K562 (cell line): ENCODE results near the gene IFT52. TPM values are rescaled to one million over a fixed set of nuclear protein-coding genes. Genes with fewer than 3 reads are reported as not detected.

Experiments
- ATAC-seq: fragments of 200-7000 bp; cut with Tn5 transposase; 3 replicates; pipeline ENCODE4 v1.9.1; 2020; ENCODE audit warnings: moderate library complexity
- BruUV-seq: library from RNA; stranded (reverse); fragments of 400-500 nt; replicated peaks from 2 replicates; lab custom pipeline; 2021; lab: Mats Ljungman, UMichigan
- CTCF ChIA-PET: fragments of 300-600 bp; formaldehyde crosslinking; extraction: SDS; loops from one replicate; lab custom pipeline; 2021; ENCODE audit warnings: low intra/inter-chr PET ratio; lab: Yijun Ruan, JAX
- POLR2A ChIA-PET: fragments of 300-600, 350-650 bp; sonication (Branson Sonifier 250); formaldehyde crosslinking; extraction: SDS; loops from one replicate; lab custom pipeline; 2021; ENCODE audit warnings: antibody characterized with exemption, inconsistent platforms; lab: Yijun Ruan, JAX
- DNase-seq, 4 experiments: peaks; one replicate each; pipeline versions ENCODE4 v3.0.0 to v3.0.0-alpha.2; 2011 to 2018; ENCODE audit warnings: low spot score in 3 of 4, mixed read lengths in 3 of 4; ENCODE audit errors: extremely low read depth in 1 of 4
- FAIRE-seq: peaks from 2 replicates; lab custom pipeline; 2011; peaks lifted over from hg19 to GRCh38; lab: Jason Lieb, UNC
- H2AFZ ChIP-seq: 2 replicates; pipeline ENCODE4 v1.6.0; 2011; ENCODE audit warnings: low read depth, low read length, control low read depth, inconsistent platforms
- H3K27ac ChIP-seq: fragments of 200-600 bp; 3 replicates; pipeline ENCODE4 v1.8.0; 2011; ENCODE audit warnings: low read depth, mild to moderate bottlenecking, control low read depth, inconsistent platforms, low read length, moderate library complexity, mixed read lengths; ENCODE audit errors: extremely low read depth
- H3K27me3 ChIP-seq, 2 experiments: fragments of 300-600 bp in 1 of 2; 2 replicates in 1 of 2; 3 replicates in 1 of 2; pipeline versions ENCODE4 v1.6.0 to v1.8.0; 2011; ENCODE audit warnings: inconsistent platforms in 2 of 2, low read length in 2 of 2, mild to moderate bottlenecking in 1 of 2, mixed read lengths in 1 of 2, moderate library complexity in 1 of 2; ENCODE audit not compliant: control insufficient read depth in 2 of 2, insufficient read depth in 2 of 2
- H3K36me3 ChIP-seq: fragments of 300-600 bp; 3 replicates; pipeline ENCODE4 v1.8.0; 2011; ENCODE audit warnings: mild to moderate bottlenecking, low read length, inconsistent platforms; ENCODE audit not compliant: control insufficient read depth, insufficient read depth
- H3K4me1 ChIP-seq, 2 experiments: fragments of 200-600 bp in 1 of 2; replicated peaks in 1 of 2; 2 replicates in 1 of 2; 3 replicates in 1 of 2; pipeline versions ENCODE4 v1.5.1 to v1.8.0; 2011; ENCODE audit warnings: inconsistent platforms in 2 of 2, low read length in 2 of 2, mild to moderate bottlenecking in 1 of 2, mixed read lengths in 1 of 2, moderate library complexity in 1 of 2; ENCODE audit not compliant: control insufficient read depth in 2 of 2, insufficient read depth in 2 of 2
- H3K4me2 ChIP-seq: 2 replicates; pipeline ENCODE4 v1.6.1; 2011; ENCODE audit warnings: low read length, control low read depth, inconsistent platforms, mixed read lengths; ENCODE audit not compliant: insufficient read depth
- H3K4me3 ChIP-seq: fragments of 200-600 bp; sonication (generic), shearing (Covaris generic); 2 replicates; pipeline ENCODE4 v1.5.1; 2016; ENCODE audit warnings: control low read depth, inconsistent platforms
- H3K79me2 ChIP-seq: fragments of 200-600 bp; 3 replicates; pipeline ENCODE4 v1.8.0; 2011; ENCODE audit warnings: low read length, inconsistent platforms; ENCODE audit not compliant: control insufficient read depth, insufficient read depth
- H3K9ac ChIP-seq, 2 experiments: 2 replicates each; pipeline versions ENCODE4 v1.6.0 to v1.6.1; 2011; ENCODE audit warnings: low read depth in 2 of 2, low read length in 2 of 2, control low read depth in 1 of 2, inconsistent platforms in 1 of 2, mild to moderate bottlenecking in 1 of 2, mixed read lengths in 1 of 2; ENCODE audit not compliant: insufficient read depth in 1 of 2
- H3K9me1 ChIP-seq: one replicate; pipeline ENCODE4 v1.6.0; 2011; ENCODE audit warnings: inconsistent platforms, mild to moderate bottlenecking, low read length, moderate library complexity; ENCODE audit not compliant: control insufficient read depth, insufficient read depth
- H3K9me3 ChIP-seq: replicated peaks from 2 replicates; pipeline ENCODE4 v1.5.1; 2011; ENCODE audit warnings: low read depth, low read length, inconsistent platforms; ENCODE audit not compliant: control insufficient read depth, insufficient read depth
- H4K20me1 ChIP-seq: replicated peaks from 2 replicates; pipeline ENCODE4 v1.6.1; 2011; ENCODE audit warnings: low read length, inconsistent platforms, mixed read lengths; ENCODE audit not compliant: control insufficient read depth, insufficient read depth
- CEBPG ChIP-seq, 3 experiments: fragments of 200-800 bp in 1 of 3; sonication (Bioruptor generic) in 1 of 3; sonication (generic) in 1 of 3; formaldehyde crosslinking in 1 of 3; IDR thresholded peaks in 2 of 3; conservative IDR thresholded peaks in 1 of 3; 2 replicates each; pipeline versions ENCODE4 v1.6.1 to v1.8.0; 2016 to 2022; ENCODE audit warnings: missing compliant biosample characterization in 2 of 3, missing genetic modification characterization in 2 of 3, mild to moderate bottlenecking in 1 of 3, missing genetic modification reagents in 1 of 3
- PHF20 ChIP-seq: fragments of 450-650 bp; IDR thresholded peaks from 2 replicates; pipeline ENCODE4 v1.6.1; 2018; ENCODE audit not compliant: partially characterized antibody
- ZNF174 ChIP-seq: fragments of 250-450 bp; sonication (Bioruptor Pico); IDR thresholded peaks from 2 replicates; pipeline ENCODE4 v1.4.0; 2020; ENCODE audit warnings: mild to moderate bottlenecking
- WGBS: fragments of 100-300 bp; shearing (Covaris generic); methylation state at CpG from one replicate; pipeline ENCODE4 v1.1.6; 2016; ENCODE audit warnings: low coverage, mixed read lengths; ENCODE audit not compliant: insufficient coverage; ENCODE audit errors: missing lambda C conversion rate; 5-methylcytosine and 5-hydroxymethylcytosine counted together
- in situ Hi-C: fragments of 300-500 bp; cut with MboI; formaldehyde crosslinking; loops from 4 replicates; pipeline ENCODE4 v1.15.0; 2018; ENCODE audit warnings: inconsistent platforms, mixed read lengths
- intact Hi-C: fragments of 100-400 bp; cut with micrococcal nuclease; formaldehyde crosslinking; loops from 2 replicates; pipeline ENCODE4 v1.14.2; 2022
- polyA plus RNA-seq, 8 experiments: library from polyadenylated mRNA; depleted of rRNA in 4 of 8; stranded (reverse) in 5 of 8; unstranded in 3 of 8; fragments of >200 nt; fragmentation: Nextera tagmentation in 2 of 8; fragmentation: Illumina TruSeq in 1 of 8; extraction: Ambion mirVana in 2 of 8; extraction: Trizol in 1 of 8; gene quantifications; 2 replicates each; pipeline versions ENCODE4 v1.2.1 to v1.2.3, GENCODE V29; 2011 to 2014; ENCODE audit warnings: inconsistent platforms in 1 of 8, missing spikeins in 1 of 8
- total RNA-seq, 7 experiments: library from RNA; depleted of rRNA in 6 of 7; stranded (reverse); fragments of >200 nt in 6 of 7; fragmentation: Illumina TruSeq in 2 of 7; extraction: Trizol in 2 of 7; gene quantifications; 2 replicates each; pipeline versions ENCODE4 v1.2.1 to v1.2.3, GENCODE V29; 2011 to 2021; ENCODE audit warnings: low replicate concordance in 1 of 7
- TF ChIP-seq, protein P1 (sequence below): fragments of 450-650 bp; IDR thresholded peaks from 2 replicates; pipeline ENCODE4 v1.6.1; 2016; ENCODE audit warnings: mild to moderate bottlenecking

Gene IFT52
- total and polyA plus RNA-seq, 9 of the 15 experiments (the other 6 are each of a cell fraction or from before 2014, with no cell fraction given), result 11.0 to 31.4 (median 20.4) TPM

GRCh38 chr20:43545837-43546578 lies 44.7 kb upstream of the IFT52 start:
- no peak overlapping the region for H3K4me2 ChIP-seq
- no peaks in the 10 kb centered on the region; the same call in 2 of the 3 replicates for H3K36me3 ChIP-seq
- FAIRE-seq (peak; percentile 6), ATAC-seq (no peak), DNase-seq (no peak)
- H4K20me1 ChIP-seq, result no peaks in the 10 kb centered on the region
- no peaks in the 10 kb centered on the region for H3K27me3 ChIP-seq
- POLR2A ChIA-PET, result interaction anchor here (0.6 to 2.0 kb wide), 4 partner anchors 9 to 129 kb away, joined by 3 to 6 read pairs (median 4); partner anchors contain the start of gene SGK2
- no peaks in the 10 kb centered on the region for H3K79me2 ChIP-seq
- intact Hi-C loops, result no loop called here
- no peak overlapping the region for H2AFZ ChIP-seq
- in situ Hi-C loops, result loop anchor here (10.0 kb wide), 1 partner anchor 539 kb away; no protein-coding TSS in a partner anchor
- no peak overlapping the region for H3K9ac ChIP-seq
- H3K4me1 ChIP-seq, result peaks cover 4 to 6% of the 10 kb centered on the region in 2 experiments; a peak in 3 of 5 replicates
- no peak overlapping the region for H3K27ac ChIP-seq
- TF ChIP-seq ZNF174 (CRISPR knock-in tag) (no peak), PHF20 (no peak), CEBPG (CRISPR knock-in tag; IDR thresholded peaks at IDR 0.05) (no peak), CEBPG (tag; conservative IDR thresholded peaks at IDR 0.05 in 1 of 2, IDR thresholded peaks at IDR 0.05 in 1 of 2) (0 out of 4 replicates have a peak, but pooled peaks of 1 of the 2 experiments have one; percentile 15)
- TF ChIP-seq, protein P1, sequence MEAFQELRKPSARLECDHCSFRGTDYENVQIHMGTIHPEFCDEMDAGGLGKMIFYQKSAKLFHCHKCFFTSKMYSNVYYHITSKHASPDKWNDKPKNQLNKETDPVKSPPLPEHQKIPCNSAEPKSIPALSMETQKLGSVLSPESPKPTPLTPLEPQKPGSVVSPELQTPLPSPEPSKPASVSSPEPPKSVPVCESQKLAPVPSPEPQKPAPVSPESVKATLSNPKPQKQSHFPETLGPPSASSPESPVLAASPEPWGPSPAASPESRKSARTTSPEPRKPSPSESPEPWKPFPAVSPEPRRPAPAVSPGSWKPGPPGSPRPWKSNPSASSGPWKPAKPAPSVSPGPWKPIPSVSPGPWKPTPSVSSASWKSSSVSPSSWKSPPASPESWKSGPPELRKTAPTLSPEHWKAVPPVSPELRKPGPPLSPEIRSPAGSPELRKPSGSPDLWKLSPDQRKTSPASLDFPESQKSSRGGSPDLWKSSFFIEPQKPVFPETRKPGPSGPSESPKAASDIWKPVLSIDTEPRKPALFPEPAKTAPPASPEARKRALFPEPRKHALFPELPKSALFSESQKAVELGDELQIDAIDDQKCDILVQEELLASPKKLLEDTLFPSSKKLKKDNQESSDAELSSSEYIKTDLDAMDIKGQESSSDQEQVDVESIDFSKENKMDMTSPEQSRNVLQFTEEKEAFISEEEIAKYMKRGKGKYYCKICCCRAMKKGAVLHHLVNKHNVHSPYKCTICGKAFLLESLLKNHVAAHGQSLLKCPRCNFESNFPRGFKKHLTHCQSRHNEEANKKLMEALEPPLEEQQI, result no peak
- no peaks in the 10 kb centered on the region for H3K9me3 ChIP-seq
- BruUV-seq, result no TSS peak
- CTCF ChIA-PET, result no interaction called here
- H3K9me1 ChIP-seq, result no peaks in the 10 kb centered on the region
- no peak overlapping the region for H3K4me3 ChIP-seq
- 65% methylated on average over 4 of the region's 4 CpGs for WGBS
